ENCODE results near the gene TMEM97. TPM values are rescaled to one million over a fixed set of nuclear protein-coding genes. Genes with fewer than 3 reads are reported as not detected.

The TMEM97 gene
- total RNA-seq, 1 experiment from 2014 or later = 55.6 TPM

DNA sequence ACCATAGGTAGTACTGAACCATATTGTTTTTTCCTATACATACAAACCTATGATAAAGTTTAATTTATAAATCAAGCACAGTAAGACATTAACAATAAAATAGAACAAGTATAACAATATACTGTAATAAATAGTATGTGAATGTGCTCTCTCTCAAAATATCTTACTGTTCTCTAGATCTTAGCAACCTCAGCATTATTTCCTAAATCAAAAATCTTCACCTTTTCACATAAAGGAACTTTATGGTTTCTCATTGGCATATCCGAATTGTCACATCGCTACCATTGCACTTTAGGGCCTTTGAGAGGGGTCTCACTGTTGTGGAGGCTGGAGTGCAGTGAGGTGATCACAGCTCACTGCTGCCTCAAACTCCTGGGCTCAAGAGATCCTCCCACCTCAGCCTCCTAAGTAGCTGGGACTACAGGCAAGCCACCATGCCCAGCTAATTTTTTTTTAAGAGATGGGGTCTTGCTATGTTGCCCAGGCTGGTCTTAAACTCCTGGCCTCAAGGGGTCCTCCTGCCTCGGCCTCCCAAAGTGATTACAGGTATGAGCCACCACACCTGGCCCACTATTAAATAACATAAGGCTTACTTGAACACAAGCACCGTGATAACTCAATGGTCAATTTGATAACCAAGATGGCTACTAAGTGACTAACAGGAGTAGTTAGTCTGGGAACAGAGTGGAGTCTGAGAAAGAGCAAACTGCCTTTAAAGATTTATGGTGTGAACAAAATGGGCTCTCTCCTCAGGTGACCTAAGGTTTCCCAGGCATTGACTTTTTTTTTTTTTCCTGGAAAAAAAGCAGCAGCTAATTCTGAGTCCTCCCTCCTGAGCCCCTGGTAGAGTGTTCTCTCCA lies 2.9 kb upstream of the TMEM97 start:
- no peak for DNase-seq (ENCODE audit: low read depth, low spot score)
- H3K27ac ChIP-seq (ENCODE audit: low read depth, low read length) = no peak overlapping the region
- no peaks in the 10 kb centered on the region for H3K27me3 ChIP-seq (ENCODE audit: insufficient read depth, low read length)
- peaks cover 12 to 26% of the 10 kb centered on the region in 2 experiments; a peak in 3 of 4 replicates for H3K4me1 ChIP-seq (ENCODE audit: control insufficient read depth in 1 of 2, insufficient read depth in 2 of 2, low read length in 2 of 2)
- H3K9ac ChIP-seq (ENCODE audit: low read length) = no peak overlapping the region
- no peak for TF ChIP-seq EZH2phosphoT487 (IDR thresholded peaks at IDR 0.05; ENCODE audit: borderline replicate concordance)
- TF ChIP-seq, protein P1, sequence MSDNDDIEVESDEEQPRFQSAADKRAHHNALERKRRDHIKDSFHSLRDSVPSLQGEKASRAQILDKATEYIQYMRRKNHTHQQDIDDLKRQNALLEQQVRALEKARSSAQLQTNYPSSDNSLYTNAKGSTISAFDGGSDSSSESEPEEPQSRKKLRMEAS (IDR thresholded peaks at IDR 0.05) = no peak
- TF ChIP-seq TCF7L2 (IDR thresholded peaks at IDR 0.05; ENCODE audit: borderline replicate concordance, extremely low read depth, insufficient read depth, insufficient read length) = no peak
- TF ChIP-seq CEBPB (IDR thresholded peaks at IDR 0.05; ENCODE audit: low read depth) = no peak
- TF ChIP-seq EZH2 (IDR thresholded peaks at IDR 0.05) = no peak
- TF ChIP-seq CBX3 (IDR thresholded peaks at IDR 0.05; ENCODE audit: low read depth) = no peak
- TF ChIP-seq POLR2A (IDR thresholded peaks at IDR 0.05; ENCODE audit: borderline replicate concordance, extremely low read depth, insufficient read depth, insufficient read length) = no peak
- no peak for TF ChIP-seq JUND (IDR thresholded peaks at IDR 0.05)
- no peak for TF ChIP-seq POLR2AphosphoS5 (IDR thresholded peaks at IDR 0.05; ENCODE audit: low read depth, low read length)
- TF ChIP-seq ZNF274 (IDR thresholded peaks at IDR 0.05; ENCODE audit: low read depth, low read length) = no peak
- TF ChIP-seq FOSL1 (IDR thresholded peaks at IDR 0.05; ENCODE audit: low read depth) = no peak
- TF ChIP-seq, protein P2, sequence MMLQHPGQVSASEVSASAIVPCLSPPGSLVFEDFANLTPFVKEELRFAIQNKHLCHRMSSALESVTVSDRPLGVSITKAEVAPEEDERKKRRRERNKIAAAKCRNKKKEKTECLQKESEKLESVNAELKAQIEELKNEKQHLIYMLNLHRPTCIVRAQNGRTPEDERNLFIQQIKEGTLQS (IDR thresholded peaks at IDR 0.05) = no peak
- TF ChIP-seq, protein P3, sequence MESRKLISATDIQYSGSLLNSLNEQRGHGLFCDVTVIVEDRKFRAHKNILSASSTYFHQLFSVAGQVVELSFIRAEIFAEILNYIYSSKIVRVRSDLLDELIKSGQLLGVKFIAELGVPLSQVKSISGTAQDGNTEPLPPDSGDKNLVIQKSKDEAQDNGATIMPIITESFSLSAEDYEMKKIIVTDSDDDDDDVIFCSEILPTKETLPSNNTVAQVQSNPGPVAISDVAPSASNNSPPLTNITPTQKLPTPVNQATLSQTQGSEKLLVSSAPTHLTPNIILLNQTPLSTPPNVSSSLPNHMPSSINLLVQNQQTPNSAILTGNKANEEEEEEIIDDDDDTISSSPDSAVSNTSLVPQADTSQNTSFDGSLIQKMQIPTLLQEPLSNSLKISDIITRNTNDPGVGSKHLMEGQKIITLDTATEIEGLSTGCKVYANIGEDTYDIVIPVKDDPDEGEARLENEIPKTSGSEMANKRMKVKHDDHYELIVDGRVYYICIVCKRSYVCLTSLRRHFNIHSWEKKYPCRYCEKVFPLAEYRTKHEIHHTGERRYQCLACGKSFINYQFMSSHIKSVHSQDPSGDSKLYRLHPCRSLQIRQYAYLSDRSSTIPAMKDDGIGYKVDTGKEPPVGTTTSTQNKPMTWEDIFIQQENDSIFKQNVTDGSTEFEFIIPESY (IDR thresholded peaks at IDR 0.05; ENCODE audit: extremely low read depth, insufficient replicate concordance, low read length) = no peak
- no peak for TF ChIP-seq ELF1 (IDR thresholded peaks at IDR 0.05; ENCODE audit: borderline replicate concordance, low read depth)
- H2AFZ ChIP-seq (ENCODE audit: low read depth, low read length, poor library complexity, severe bottlenecking) = no peak overlapping the region
- H4K20me1 ChIP-seq (ENCODE audit: insufficient read depth) = no peaks in the 10 kb centered on the region
- no peak overlapping the region for H3K4me2 ChIP-seq (ENCODE audit: low read length)
- POLR2A ChIA-PET = no interaction called here
- H3K36me3 ChIP-seq (ENCODE audit: control insufficient read depth in 1 of 2, insufficient read depth in 2 of 2, low read length in 2 of 2) = peaks cover 0 to 6% of the 10 kb centered on the region in 2 experiments; a peak in 1 of 4 replicates
- intact Hi-C loops (cut with micrococcal nuclease) = loop anchor here (10.0 kb wide), 1 partner anchor 59 kb away; the partner anchor contains the start of genes SARM1 and VTN
- ATAC-seq = no peak
- BruUV-seq (replicated peaks) = no TSS peak
- RAD21 ChIA-PET (ENCODE audit: low non-redundant PET in 1 of 2, low total read pairs in 2 of 2, uncharacterized antibody in 2 of 2, unreplicated experiment in 2 of 2) = no interaction called here
- peaks cover 20% of the 10 kb centered on the region for H3K79me2 ChIP-seq (ENCODE audit: insufficient read depth, low read length)
- CTCF ChIA-PET = no interaction called here
- H3K9me2 ChIP-seq (ENCODE audit: insufficient read depth) = no peaks in the 10 kb centered on the region
- no peaks in the 10 kb centered on the region for H3K9me3 ChIP-seq (ENCODE audit: control insufficient read depth in 1 of 2, insufficient read depth in 1 of 2, low read depth in 1 of 2, low read length in 2 of 2)
- H3K4me3 ChIP-seq (replicated peaks in 1 of 2; ENCODE audit: low read depth in 1 of 2, low read length in 2 of 2) = no peak overlapping the region
